Lung (tissue), 12 donors: ENCODE results near the gene ANLN. TPM values are rescaled to one million over a fixed set of nuclear protein-coding genes. Genes with fewer than 3 reads are reported as not detected.
"Not testable (repeated sequence)": the region's sequence is repeated elsewhere in the genome, so short reads cannot be mapped to it uniquely, and the experiment has no call there.

Source experiments
- ATAC-seq: fragments of 200-7000 bp; cut with Tn5 transposase; one replicate; pipeline ENCODE4 v1.9.1; 2020; ENCODE audit warnings: moderate number of reproducible peaks; ENCODE audit not compliant: insufficient read depth, low FRiP score
- DNase-seq, 3 donors: peaks; one replicate each; pipeline ENCODE4 v3.0.0-alpha.2; 2013 to 2017
- H3K27ac ChIP-seq, 2 donors: one replicate each; pipeline ENCODE4 v1.5.1; 2013; ENCODE audit warnings: mild to moderate bottlenecking in 2 of 2, moderate library complexity in 2 of 2, control low read depth in 1 of 2, inconsistent platforms in 1 of 2, low read depth in 1 of 2, low read length in 1 of 2
- H3K27me3 ChIP-seq, 3 donors: one replicate each; pipeline ENCODE4 v1.5.1; 2013; ENCODE audit warnings: low read length in 2 of 3; ENCODE audit not compliant: control insufficient read depth in 3 of 3, insufficient read depth in 3 of 3
- H3K36me3 ChIP-seq, 4 donors: one replicate each; pipeline ENCODE4 v1.5.1; 2013; ENCODE audit warnings: low read length in 4 of 4, mild to moderate bottlenecking in 1 of 4, moderate library complexity in 1 of 4; ENCODE audit not compliant: control insufficient read depth in 4 of 4, insufficient read depth in 4 of 4
- H3K4me1 ChIP-seq, 5 donors: one replicate each; pipeline ENCODE4 v1.5.1; 2013; ENCODE audit warnings: low read length in 5 of 5, mild to moderate bottlenecking in 2 of 5, moderate library complexity in 1 of 5; ENCODE audit not compliant: control insufficient read depth in 5 of 5, insufficient read depth in 5 of 5
- H3K4me3 ChIP-seq: one replicate; pipeline ENCODE4 v1.5.1; 2013; ENCODE audit warnings: mild to moderate bottlenecking, control low read depth, moderate library complexity
- H3K9ac ChIP-seq, 2 donors: one replicate each; pipeline ENCODE4 v1.5.1; 2013; ENCODE audit warnings: low read length in 2 of 2, control low read depth in 1 of 2; ENCODE audit not compliant: insufficient read depth in 1 of 2
- H3K9me3 ChIP-seq, 4 donors: one replicate each; pipeline ENCODE4 v1.5.1; 2013; ENCODE audit warnings: low read length in 3 of 4, mild to moderate bottlenecking in 1 of 4, moderate library complexity in 1 of 4; ENCODE audit not compliant: control insufficient read depth in 4 of 4, insufficient read depth in 3 of 4
- WGBS, 2 donors: extraction: QIAGEN DNeasy Blood & Tissue Kit; methylation state at CpG; one replicate each; pipeline ENCODE4 v1.1.7; 2013; 5-methylcytosine and 5-hydroxymethylcytosine counted together
- polyA plus RNA-seq, 2 donors: library from polyadenylated mRNA; stranded (reverse); fragments of 200-250 nt; gene quantifications; one replicate each; pipeline ENCODE4 v1.2.1, GENCODE V29; 2013
- total RNA-seq, 2 donors: library from RNA; depleted of rRNA in 1 of 2; stranded (reverse); fragments of >200 nt in 1 of 2; gene quantifications; one replicate each; pipeline ENCODE4 v1.2.1, GENCODE V29; 2014 to 2021
- TF ChIP-seq, protein P1 (sequence below): IDR thresholded peaks from 2 replicates; pipeline ENCODE4 v1.5.1; 2012; ENCODE audit warnings: mild to moderate bottlenecking; ENCODE audit errors: control extremely low read depth, extremely low read depth
- donor health status: control.
- donor health status: control.
- donor health status: Bipolar disorder and iron deficiency.
- donor health status: healthy.
- donor health status: DM: yes; HTN: yes; CAD: no.

Gene ANLN
- total and polyA plus RNA-seq, 4 donors: 1.4 to 13.8 (median 3.2) TPM

DNA sequence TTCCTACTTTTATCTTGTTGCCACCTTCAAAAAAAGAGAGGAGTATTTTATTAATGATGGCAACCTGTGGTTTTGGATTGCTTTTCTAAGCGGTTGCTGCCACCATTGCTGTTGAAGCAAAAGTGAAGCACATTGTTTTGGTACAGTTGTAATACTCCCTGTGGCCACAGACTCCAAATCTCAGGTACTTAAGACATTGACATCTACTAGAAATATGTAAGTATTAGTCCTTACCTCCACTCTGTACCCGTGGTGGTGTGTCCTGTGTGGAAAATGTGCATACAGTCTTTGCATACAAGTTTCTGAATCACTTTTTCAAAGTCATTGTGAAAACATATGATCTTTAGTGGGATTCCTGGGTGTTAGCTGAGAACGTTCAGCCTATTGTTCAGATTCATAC lies 85.7 kb downstream of the ANLN start:
- 78 to 95% methylated on average over 3 of the region's 3 CpGs for WGBS, 2 donors
- H3K36me3 ChIP-seq: no peaks in the 10 kb centered on the region
- no peaks in the 10 kb centered on the region for H3K27me3 ChIP-seq
- DNase-seq (no peak), ATAC-seq (no peak)
- no peaks in the 10 kb centered on the region for H3K9me3 ChIP-seq
- no peak overlapping the region for H3K9ac ChIP-seq
- no peak overlapping the region for H3K4me3 ChIP-seq
- no peaks in the 10 kb centered on the region for H3K4me1 ChIP-seq
- TF ChIP-seq, protein P1, sequence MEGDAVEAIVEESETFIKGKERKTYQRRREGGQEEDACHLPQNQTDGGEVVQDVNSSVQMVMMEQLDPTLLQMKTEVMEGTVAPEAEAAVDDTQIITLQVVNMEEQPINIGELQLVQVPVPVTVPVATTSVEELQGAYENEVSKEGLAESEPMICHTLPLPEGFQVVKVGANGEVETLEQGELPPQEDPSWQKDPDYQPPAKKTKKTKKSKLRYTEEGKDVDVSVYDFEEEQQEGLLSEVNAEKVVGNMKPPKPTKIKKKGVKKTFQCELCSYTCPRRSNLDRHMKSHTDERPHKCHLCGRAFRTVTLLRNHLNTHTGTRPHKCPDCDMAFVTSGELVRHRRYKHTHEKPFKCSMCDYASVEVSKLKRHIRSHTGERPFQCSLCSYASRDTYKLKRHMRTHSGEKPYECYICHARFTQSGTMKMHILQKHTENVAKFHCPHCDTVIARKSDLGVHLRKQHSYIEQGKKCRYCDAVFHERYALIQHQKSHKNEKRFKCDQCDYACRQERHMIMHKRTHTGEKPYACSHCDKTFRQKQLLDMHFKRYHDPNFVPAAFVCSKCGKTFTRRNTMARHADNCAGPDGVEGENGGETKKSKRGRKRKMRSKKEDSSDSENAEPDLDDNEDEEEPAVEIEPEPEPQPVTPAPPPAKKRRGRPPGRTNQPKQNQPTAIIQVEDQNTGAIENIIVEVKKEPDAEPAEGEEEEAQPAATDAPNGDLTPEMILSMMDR: no peak
- H3K27ac ChIP-seq: no peak overlapping the region

DNA sequence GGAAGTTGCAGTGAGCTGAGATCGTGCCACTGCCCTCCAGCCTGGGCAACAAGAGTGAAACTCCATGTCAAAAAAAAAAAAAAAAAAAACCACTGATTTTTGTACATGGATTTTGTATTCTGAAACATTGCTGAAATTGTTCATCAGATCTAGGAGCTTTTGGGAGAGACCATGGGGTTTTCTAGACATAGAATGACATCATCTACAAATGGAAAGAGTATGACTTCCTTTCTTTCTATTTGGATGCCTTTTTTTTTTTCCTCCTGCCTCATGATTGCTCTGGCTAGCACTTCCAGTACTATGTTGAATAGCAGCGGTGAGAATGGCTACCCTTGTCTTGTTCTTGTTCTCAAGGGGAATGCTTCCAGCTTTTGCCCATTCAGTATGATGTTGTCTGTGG lies 89.1 kb downstream of the ANLN start:
- ATAC-seq: no peak
- WGBS, 2 donors: 93 to 94% methylated on average over 2 of the region's 2 CpGs
- H3K4me1 ChIP-seq: no peaks in the 10 kb centered on the region
- TF ChIP-seq, protein P1: no peak
- H3K36me3 ChIP-seq: no peaks in the 10 kb centered on the region
- H3K9ac ChIP-seq: no peak overlapping the region
- H3K27ac ChIP-seq: no peak overlapping the region
- no peak for DNase-seq
- no peaks in the 10 kb centered on the region for H3K27me3 ChIP-seq
- no peak overlapping the region for H3K4me3 ChIP-seq
- no peaks in the 10 kb centered on the region for H3K9me3 ChIP-seq

DNA sequence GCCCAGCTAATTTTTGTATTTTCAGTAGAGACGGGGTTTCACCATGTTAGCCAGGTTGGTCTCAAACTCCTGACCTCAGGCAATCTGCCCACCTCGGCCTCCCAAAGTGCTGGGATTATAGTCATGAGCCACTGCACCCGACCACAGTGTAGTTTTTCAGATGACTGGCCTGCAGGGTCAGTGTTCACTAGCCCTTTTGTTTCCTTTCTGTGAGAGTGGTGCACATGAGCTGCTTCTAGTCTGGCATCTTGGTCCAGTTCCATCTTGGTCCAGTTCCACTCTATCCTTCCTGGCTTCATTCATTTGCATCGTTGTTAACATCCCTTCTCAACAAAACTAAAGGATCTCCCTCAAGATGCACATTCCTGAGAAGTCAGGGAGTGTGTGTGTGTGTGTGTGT lies 94.2 kb downstream of the ANLN start:
- not testable (repeated sequence) for H3K27ac ChIP-seq, H3K9me3 ChIP-seq, ATAC-seq, H3K4me3 ChIP-seq, H3K4me1 ChIP-seq, H3K9ac ChIP-seq, H3K36me3 ChIP-seq, H3K27me3 ChIP-seq, DNase-seq
- WGBS, 2 donors: 78 to 87% methylated on average over 4 of the region's 4 CpGs

DNA sequence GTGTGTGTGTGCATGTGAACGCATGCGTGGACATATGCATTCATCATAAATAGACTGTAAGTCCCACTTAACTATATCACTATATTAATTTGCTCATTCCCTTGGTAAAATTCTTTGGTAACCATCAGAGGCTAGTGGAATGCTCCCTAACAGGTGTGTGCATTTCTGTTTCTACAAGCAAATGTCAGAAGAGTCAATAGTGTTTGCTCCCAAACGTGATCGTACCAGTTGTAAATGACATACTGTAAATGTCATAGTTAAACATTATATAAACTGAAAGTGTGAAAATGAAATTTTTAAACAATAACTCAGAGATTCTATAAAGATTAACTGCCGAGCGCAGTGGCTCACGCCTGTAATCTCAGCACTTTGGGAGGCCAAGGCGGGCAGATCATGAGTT lies 94.6 kb downstream of the ANLN start:
- Histone ChIP-seq H3K9ac (no peak overlapping the region), H3K4me3 (no peak overlapping the region), H3K9me3 (no peaks in the 10 kb centered on the region), H3K36me3 (no peaks in the 10 kb centered on the region), H3K27ac (no peak overlapping the region), H3K27me3 (no peaks in the 10 kb centered on the region), H3K4me1 (no peaks in the 10 kb centered on the region)
- no peak for ATAC-seq
- WGBS, 2 donors: 77 to 83% methylated on average over 8 of the region's 8 CpGs
- DNase-seq: peak in 2 of 3 donors; percentile 15 to 29
- TF ChIP-seq, protein P1: no peak
